Measurements from ENCODE around the gene WNT1. TPM values are rescaled to one million over a fixed set of nuclear protein-coding genes. Genes with fewer than 3 reads are reported as not detected.

Gene WNT1
- total RNA-seq, 4 donors from 2014 or later = not detected

GRCh38 chr12:48999371-49000131 is 21.4 kb downstream of the WNT1 start, which contains the start of gene DDN:
Gene DDN (minus strand): TSS chr12:48999375. CDS start chr12:48999287, 88 bp downstream.
- H3K9me3 ChIP-seq = no peaks in the 10 kb centered on the region
- H3K4me1 ChIP-seq = peaks cover 0 to 31% of the 10 kb centered on the region in 2 donors
- H3K36me3 ChIP-seq = no peaks in the 10 kb centered on the region
- DNase-seq = no peak
- H3K4me3 ChIP-seq = peak within 1 kb of the TSS in 1 of 2 donors; percentile 30
- intact Hi-C loops (cut with DNase I; ENCODE audit: low total_unique reads) = no loop called here
- TF ChIP-seq POLR2A (IDR thresholded peaks at IDR 0.05) (no peak), CTCF (IDR thresholded peaks at IDR 0.05) (no peak)
- H3K27me3 ChIP-seq = peaks cover 31 to 36% of the 10 kb centered on the region in 2 donors
- H3K27ac ChIP-seq = no peak within 1 kb of the TSS

GRCh38 chr12:49000346-49000745 is 22.2 kb downstream of the WNT1 start:
- intact Hi-C loops (cut with DNase I; ENCODE audit: low total_unique reads) = no loop called here
- no peak for DNase-seq
- H3K27me3 ChIP-seq = peaks cover 24 to 33% of the 10 kb centered on the region in 2 donors
- TF ChIP-seq CTCF (IDR thresholded peaks at IDR 0.05) = no peak
- TF ChIP-seq POLR2A (IDR thresholded peaks at IDR 0.05) = no peak
- H3K4me1 ChIP-seq = peaks cover 0 to 25% of the 10 kb centered on the region in 2 donors
- no peaks in the 10 kb centered on the region for H3K36me3 ChIP-seq
- H3K27ac ChIP-seq = no peak overlapping the region
- H3K4me3 ChIP-seq = no peak overlapping the region
- H3K9me3 ChIP-seq = no peaks in the 10 kb centered on the region

DNA sequence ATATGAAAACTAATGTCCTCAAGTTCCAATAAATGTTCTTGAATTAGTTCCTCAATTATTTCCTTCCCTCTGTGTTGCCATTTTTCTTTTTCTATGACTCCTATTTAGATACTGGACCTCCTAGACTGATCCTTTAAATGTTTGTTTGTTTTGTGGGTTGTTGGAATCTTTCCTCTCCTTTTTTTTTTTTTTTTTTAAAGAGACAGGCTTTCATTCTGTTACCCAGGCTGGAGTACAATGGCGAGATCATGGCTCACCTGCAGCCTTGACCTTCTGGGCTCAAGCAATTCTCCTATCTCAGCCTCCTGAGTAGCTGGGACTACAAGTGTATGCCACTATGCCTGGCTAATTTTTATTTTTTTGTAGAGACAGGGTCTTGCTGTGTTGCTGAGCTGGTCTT is 30.8 kb downstream of the WNT1 start:
- Histone ChIP-seq H3K27me3 (no peaks in the 10 kb centered on the region), H3K27ac (no peak overlapping the region), H3K9me3 (no peaks in the 10 kb centered on the region), H3K4me1 (no peaks in the 10 kb centered on the region), H3K4me3 (no peak overlapping the region), H3K36me3 (no peaks in the 10 kb centered on the region)
- no peak for TF ChIP-seq POLR2A (IDR thresholded peaks at IDR 0.05)
- no peak for TF ChIP-seq CTCF (IDR thresholded peaks at IDR 0.05)
- intact Hi-C loops (cut with DNase I; ENCODE audit: low total_unique reads) = no loop called here
- no peak for DNase-seq

DNA sequence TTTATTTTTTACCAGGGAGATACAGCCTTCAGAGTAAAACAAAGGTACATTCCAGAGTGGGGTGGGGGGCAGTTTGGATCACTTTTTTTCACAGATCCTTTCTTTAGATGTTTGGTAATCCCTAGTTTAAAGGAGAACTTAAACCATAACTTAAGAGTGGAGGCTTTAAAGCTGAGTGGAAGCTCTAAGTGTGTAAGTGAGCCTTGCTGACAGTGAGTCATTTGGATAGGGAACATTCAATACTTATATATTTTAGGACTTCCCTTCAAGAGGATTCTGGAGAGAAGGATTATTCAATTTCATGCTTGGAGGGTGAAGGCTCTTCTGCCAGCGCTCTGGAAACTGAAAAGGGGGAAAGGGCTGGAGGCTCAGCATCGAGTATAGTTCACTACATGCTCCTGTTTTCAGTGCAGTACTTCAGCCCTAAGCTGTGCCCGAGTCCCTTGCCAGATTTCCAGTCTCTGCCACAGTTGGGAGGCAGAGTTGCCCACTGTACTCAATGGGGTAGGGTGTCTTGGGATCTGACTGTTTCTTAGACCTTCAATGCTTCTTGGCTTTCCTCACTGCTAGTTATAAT is 32.1 kb downstream of the WNT1 start:
- TF ChIP-seq CTCF (IDR thresholded peaks at IDR 0.05) = no peak
- no peak for TF ChIP-seq POLR2A (IDR thresholded peaks at IDR 0.05)
- no peak overlapping the region for H3K27ac ChIP-seq
- H3K9me3 ChIP-seq = no peaks in the 10 kb centered on the region
- H3K4me1 ChIP-seq = no peaks in the 10 kb centered on the region
- H3K36me3 ChIP-seq = no peaks in the 10 kb centered on the region
- intact Hi-C loops (cut with DNase I; ENCODE audit: low total_unique reads) = no loop called here
- no peak for DNase-seq
- H3K27me3 ChIP-seq = no peaks in the 10 kb centered on the region
- no peak overlapping the region for H3K4me3 ChIP-seq

DNA sequence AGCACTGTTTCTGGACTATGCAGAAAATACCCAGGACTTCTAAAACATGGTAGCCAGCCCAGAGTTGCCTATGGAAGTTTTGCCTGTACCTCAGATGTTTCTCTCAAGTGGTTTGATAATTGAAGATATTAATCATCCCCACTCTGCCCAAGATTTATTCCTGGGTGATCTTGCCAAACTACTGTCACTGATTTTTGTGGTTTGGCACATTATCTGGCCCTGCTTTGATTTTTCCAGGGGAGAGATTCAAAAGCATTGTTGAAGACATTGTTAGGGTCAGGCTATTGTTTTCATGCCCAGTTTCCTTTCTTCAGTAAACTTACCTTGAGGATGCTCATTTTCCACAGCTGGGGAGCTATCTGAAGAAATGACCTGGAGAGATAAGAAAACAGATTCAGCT is 34.6 kb downstream of the WNT1 start:
- intact Hi-C loops (cut with DNase I; ENCODE audit: low total_unique reads) = no loop called here
- TF ChIP-seq POLR2A (IDR thresholded peaks at IDR 0.05) (no peak), CTCF (IDR thresholded peaks at IDR 0.05) (no peak)
- H3K4me3 ChIP-seq = no peak overlapping the region
- no peaks in the 10 kb centered on the region for H3K9me3 ChIP-seq
- H3K27ac ChIP-seq = no peak overlapping the region
- no peaks in the 10 kb centered on the region for H3K36me3 ChIP-seq
- H3K27me3 ChIP-seq = no peaks in the 10 kb centered on the region
- H3K4me1 ChIP-seq = peaks cover 0 to 5% of the 10 kb centered on the region in 2 donors
- DNase-seq = no peak
